HG03378 (cell line): ENCODE data around the gene ACSF3.

Experiments
- ATAC-seq: cut with Tn5 transposase; IDR thresholded peaks from one replicate; pipeline ENCODE4 v1.9.1; 2021; ENCODE audit warnings: mild to moderate bottlenecking, moderate library complexity; ENCODE audit not compliant: unreplicated experiment

ACSF3 gene

GRCh38 chr16:89171216-89172170, 77.8 kb downstream of the ACSF3 start, which contains the start of gene CDH15:
CDH15 (plus strand) TSS chr16:89171748; CDS start chr16:89171832, 84 bp downstream.
- no peak for ATAC-seq

- ATAC-seq = no peak
Measured at GRCh38 chr16:89172171-89172527, 78.5 kb downstream of the ACSF3 start.

- no peak for ATAC-seq
Measured at GRCh38 chr16:89172528-89173173, 79.0 kb downstream of the ACSF3 start.

GRCh38 chr16:89173174-89173921, 79.7 kb downstream of the ACSF3 start:
- ATAC-seq = no peak

- no peak for ATAC-seq
Measured at GRCh38 chr16:89174055-89174827, 80.6 kb downstream of the ACSF3 start.

- ATAC-seq = no peak
Measured at GRCh38 chr16:89174877-89175276, 81.2 kb downstream of the ACSF3 start.

GRCh38 chr16:89175280-89176146, 81.9 kb downstream of the ACSF3 start:
- ATAC-seq = no peak

- no peak for ATAC-seq
Measured at GRCh38 chr16:89176147-89176690, 82.6 kb downstream of the ACSF3 start.

GRCh38 chr16:89176717-89177116, 83.1 kb downstream of the ACSF3 start:
- ATAC-seq = no peak

- ATAC-seq = no peak
Measured at GRCh38 chr16:89177501-89177900, 83.8 kb downstream of the ACSF3 start.

- ATAC-seq = no peak
Measured at GRCh38 chr16:89178453-89179147, 84.9 kb downstream of the ACSF3 start.

GRCh38 chr16:89179148-89179484, 85.5 kb downstream of the ACSF3 start:
- no peak for ATAC-seq

GRCh38 chr16:89179656-89180315, 86.1 kb downstream of the ACSF3 start:
- no peak for ATAC-seq

GRCh38 chr16:89183463-89183862, 89.8 kb downstream of the ACSF3 start:
- no peak for ATAC-seq

- ATAC-seq = no peak
Measured at GRCh38 chr16:89183975-89184676, 90.5 kb downstream of the ACSF3 start.

GRCh38 chr16:89184677-89184932, 91.0 kb downstream of the ACSF3 start:
- ATAC-seq = no peak

GRCh38 chr16:89184933-89185794, 91.5 kb downstream of the ACSF3 start:
- ATAC-seq = no peak
